ENCODE data around the gene TMEM108. TPM values are rescaled to one million over a fixed set of nuclear protein-coding genes. Genes with fewer than 3 reads are reported as not detected.

The TMEM108 gene
- polyA plus RNA-seq, 3 donors = not detected

DNA sequence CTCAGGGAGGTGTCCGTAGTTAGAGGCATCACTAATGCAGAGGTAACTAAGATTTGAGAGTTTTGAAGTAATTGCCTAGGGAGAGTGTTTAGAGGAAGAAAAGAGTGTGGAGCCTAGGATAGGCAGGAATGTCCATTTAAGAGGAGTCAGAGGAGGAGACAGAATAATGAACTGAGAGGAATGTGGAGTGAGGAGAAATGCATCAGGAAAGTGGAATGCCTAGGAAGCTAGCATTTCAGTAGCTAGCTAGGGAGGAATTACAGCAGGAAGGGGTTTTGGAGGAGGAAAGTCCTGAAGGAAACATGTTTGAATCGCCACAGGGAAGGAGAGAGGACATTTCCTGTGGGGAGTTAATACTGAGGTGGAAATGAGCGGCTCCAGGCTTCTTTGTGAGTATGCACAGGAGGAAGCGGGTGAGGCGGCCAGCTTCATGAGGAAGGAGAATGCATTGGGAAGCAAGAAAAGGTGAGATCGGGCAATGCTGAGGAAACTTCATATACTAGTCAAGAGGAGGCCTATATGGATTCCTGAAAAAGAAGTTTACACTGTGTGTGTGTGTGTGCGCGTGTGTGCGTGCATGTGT, 154.3 kb downstream of the TMEM108 start:
- H3K9me3 ChIP-seq (replicated peaks in 1 of 2; ENCODE audit: control insufficient read depth in 1 of 2, insufficient read depth in 1 of 2, low read length in 2 of 2) = no peaks in the 10 kb centered on the region

GRCh38 chr3:133192967-133193366, 154.8 kb downstream of the TMEM108 start:
- Mint-ChIP-seq H3K9me3 (peaks cover 0 to 1% (median 0%) of the 10 kb centered on the region in 7 donors), H3K27me3 (ENCODE audit: low read depth in 3 of 3) (no peaks in the 10 kb centered on the region), H3K27ac (no peak overlapping the region), H3K4me1 (no peaks in the 10 kb centered on the region), H3K36me3 (no peaks in the 10 kb centered on the region), H3K4me3 (no peak overlapping the region)
- Histone ChIP-seq H3K9me3 (replicated peaks in 1 of 2; ENCODE audit: control insufficient read depth in 1 of 2, insufficient read depth in 1 of 2, low read length in 2 of 2) (no peaks in the 10 kb centered on the region), H3K9ac (ENCODE audit: insufficient read depth, low read length, poor library complexity, severe bottlenecking) (no peak overlapping the region), H3K27ac (ENCODE audit: low read depth in 1 of 2, low read length in 2 of 2) (no peak overlapping the region), H3K27me3 (ENCODE audit: control insufficient read depth in 2 of 2, insufficient read depth in 2 of 2, low read length in 2 of 2) (no peaks in the 10 kb centered on the region), H3K4me2 (replicated peaks; ENCODE audit: extremely low read depth, low read length, poor library complexity, severe bottlenecking) (no peak overlapping the region), H3K4me1 (ENCODE audit: control insufficient read depth in 1 of 2, insufficient read depth in 2 of 2, low read length in 2 of 2) (no peaks in the 10 kb centered on the region), H2AFZ (ENCODE audit: insufficient read depth, low read depth, low read length, poor library complexity, severe bottlenecking) (no peak overlapping the region), H3K4me3 (replicated peaks in 1 of 3; ENCODE audit: low read depth in 2 of 3, low read length in 3 of 3) (no peak overlapping the region), H4K20me1 (ENCODE audit: insufficient read depth, low read length) (no peaks in the 10 kb centered on the region), H3K36me3 (replicated peaks in 1 of 2; ENCODE audit: control insufficient read depth in 1 of 2, insufficient read depth in 2 of 2, low read length in 2 of 2) (no peaks in the 10 kb centered on the region), H3K79me2 (ENCODE audit: insufficient read depth, low read length) (no peaks in the 10 kb centered on the region)
- TF ChIP-seq CTCF (IDR thresholded peaks at IDR 0.05) = no peak
- intact Hi-C loops (cut with micrococcal nuclease) = no loop called here
- no peak for DNase-seq

More for the DNA sequence above, 154.3 kb downstream of the TMEM108 start:
- intact Hi-C loops (cut with micrococcal nuclease) = no loop called here
- Histone ChIP-seq H3K27ac (ENCODE audit: low read depth in 1 of 2, low read length in 2 of 2) (no peak overlapping the region), H3K4me1 (ENCODE audit: control insufficient read depth in 1 of 2, insufficient read depth in 2 of 2, low read length in 2 of 2) (no peaks in the 10 kb centered on the region), H3K9ac (ENCODE audit: insufficient read depth, low read length, poor library complexity, severe bottlenecking) (no peak overlapping the region), H3K4me2 (replicated peaks; ENCODE audit: extremely low read depth, low read length, poor library complexity, severe bottlenecking) (no peak overlapping the region), H3K27me3 (ENCODE audit: control insufficient read depth in 2 of 2, insufficient read depth in 2 of 2, low read length in 2 of 2) (no peaks in the 10 kb centered on the region), H3K79me2 (ENCODE audit: insufficient read depth, low read length) (no peaks in the 10 kb centered on the region), H3K36me3 (replicated peaks in 1 of 2; ENCODE audit: control insufficient read depth in 1 of 2, insufficient read depth in 2 of 2, low read length in 2 of 2) (no peaks in the 10 kb centered on the region), H2AFZ (ENCODE audit: insufficient read depth, low read depth, low read length, poor library complexity, severe bottlenecking) (no peak overlapping the region), H4K20me1 (ENCODE audit: insufficient read depth, low read length) (no peaks in the 10 kb centered on the region), H3K4me3 (replicated peaks in 1 of 3; ENCODE audit: low read depth in 2 of 3, low read length in 3 of 3) (no peak overlapping the region)
- no peaks in the 10 kb centered on the region for H3K9me3 Mint-ChIP-seq
- no peak overlapping the region for H3K4me3 Mint-ChIP-seq
- 92% methylated on average over 9 of the region's 9 CpGs for WGBS (ENCODE audit: insufficient coverage)
- no peaks in the 10 kb centered on the region for H3K27me3 Mint-ChIP-seq (ENCODE audit: low read depth in 3 of 3)
- DNase-seq = no peak
- peak overlapping the region in 1 of 7 donors; percentile 43 for H3K27ac Mint-ChIP-seq
- TF ChIP-seq CTCF (IDR thresholded peaks at IDR 0.05) = no peak
- no peaks in the 10 kb centered on the region for H3K36me3 Mint-ChIP-seq
- no peaks in the 10 kb centered on the region for H3K4me1 Mint-ChIP-seq

Measured in CD14-positive monocyte (primary cell).